Umbilical cord (tissue), 2 donors: Measurements from ENCODE around the gene TNS3. TPM values are rescaled to one million over a fixed set of nuclear protein-coding genes. Genes with fewer than 3 reads are reported as not detected.

Experiments
- DNase-seq: peaks from one replicate; pipeline ENCODE4 v3.0.0-alpha.2; 2015; ENCODE audit warnings: low spot score
- total RNA-seq: library from RNA; depleted of rRNA; stranded (reverse); fragments of >200 nt; gene quantifications from one replicate; pipeline ENCODE4 v1.2.3, GENCODE V29; 2014; ENCODE audit warnings: low replicate concordance; ENCODE audit not compliant: insufficient read depth

Gene TNS3
- total RNA-seq, 1 donor from 2014 or later = 73.9 TPM

- no peak for DNase-seq
Measured at GRCh38 chr7:47430422-47430821, 151.5 kb downstream of the TNS3 start.

- no peak for DNase-seq
Measured at GRCh38 chr7:47428768-47429472, 153.0 kb downstream of the TNS3 start.

GRCh38 chr7:47428052-47428767, 153.7 kb downstream of the TNS3 start:
- no peak for DNase-seq

GRCh38 chr7:47427051-47427643, 154.8 kb downstream of the TNS3 start:
- no peak for DNase-seq

GRCh38 chr7:47424523-47424922, 157.4 kb downstream of the TNS3 start:
- no peak for DNase-seq

GRCh38 chr7:47423196-47423595, 158.7 kb downstream of the TNS3 start:
- DNase-seq = no peak

- no peak for DNase-seq
Measured at GRCh38 chr7:47422611-47423010, 159.3 kb downstream of the TNS3 start.

- DNase-seq = no peak
Measured at GRCh38 chr7:47421456-47421855, 160.5 kb downstream of the TNS3 start.

- DNase-seq = no peak
Measured at GRCh38 chr7:47420122-47420780, 161.7 kb downstream of the TNS3 start.

- DNase-seq = no peak
Measured at GRCh38 chr7:47419471-47419870, 162.4 kb downstream of the TNS3 start.

GRCh38 chr7:47418601-47419309, 163.2 kb downstream of the TNS3 start:
- DNase-seq = no peak

GRCh38 chr7:47416492-47417480, 165.1 kb downstream of the TNS3 start:
- no peak for DNase-seq

- DNase-seq = no peak
Measured at GRCh38 chr7:47415318-47416212, 166.3 kb downstream of the TNS3 start.

- no peak for DNase-seq
Measured at GRCh38 chr7:47414342-47415317, 167.3 kb downstream of the TNS3 start.

- DNase-seq = no peak
Measured at GRCh38 chr7:47413526-47414341, 168.2 kb downstream of the TNS3 start.

GRCh38 chr7:47411901-47412300, 170.0 kb downstream of the TNS3 start:
- DNase-seq = no peak

GRCh38 chr7:47411281-47411869, 170.5 kb downstream of the TNS3 start:
- no peak for DNase-seq
